Activated CD4-positive, alpha-beta T cell treated with anti-CD3 and anti-CD28 coated beads for 24 hours (primary cell): ENCODE data around the gene CDKAL1.
"Not testable (repeated sequence)": the region's sequence is repeated elsewhere in the genome, so short reads cannot be mapped to it uniquely, and the experiment has no call there.

Experiments used
- DNase-seq, 2 donors: peaks; one replicate each; pipeline ENCODE4 v3.0.0-alpha.2; 2020; ENCODE audit warnings: low read depth in 2 of 2

The CDKAL1 gene

DNA sequence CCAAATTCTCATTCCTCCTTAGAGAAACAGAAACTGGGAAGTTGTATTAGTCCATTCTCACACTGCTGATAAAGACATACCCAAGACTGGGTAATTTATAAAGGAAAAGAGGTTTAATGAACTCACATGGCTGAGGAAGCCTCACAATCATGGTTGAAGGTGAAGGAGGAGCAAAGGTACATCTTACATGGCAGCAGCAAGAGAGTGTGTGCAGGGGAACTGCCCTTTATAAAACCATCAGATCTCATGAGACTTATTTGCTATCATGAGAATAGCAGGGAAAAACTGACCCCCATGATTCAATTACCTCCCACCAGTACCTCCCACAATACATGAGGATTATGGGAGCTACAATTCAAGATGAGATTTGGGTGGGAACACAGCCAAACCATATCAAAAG, 720.2 kb downstream of the CDKAL1 start:
- not testable (repeated sequence) for DNase-seq

DNA sequence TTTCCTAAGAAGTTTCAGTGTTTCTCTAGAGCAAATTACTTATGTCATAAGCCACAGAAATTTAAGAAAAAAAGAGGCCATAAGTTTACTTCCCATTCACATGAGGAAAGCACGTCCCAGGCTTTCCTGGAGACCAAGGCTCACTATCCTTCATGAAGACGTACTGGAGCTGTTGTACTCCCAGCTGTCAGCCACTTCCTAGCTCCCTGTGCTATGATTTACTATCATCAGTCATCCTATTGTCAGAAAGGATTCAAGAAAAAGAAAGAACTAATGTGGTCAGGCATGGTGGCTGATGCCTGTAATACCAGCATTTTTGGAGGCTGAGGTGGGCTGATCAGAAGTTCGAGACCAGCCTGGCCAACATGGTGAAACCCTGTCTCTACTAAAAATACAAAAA, 721.9 kb downstream of the CDKAL1 start:
- no peak for DNase-seq

DNA sequence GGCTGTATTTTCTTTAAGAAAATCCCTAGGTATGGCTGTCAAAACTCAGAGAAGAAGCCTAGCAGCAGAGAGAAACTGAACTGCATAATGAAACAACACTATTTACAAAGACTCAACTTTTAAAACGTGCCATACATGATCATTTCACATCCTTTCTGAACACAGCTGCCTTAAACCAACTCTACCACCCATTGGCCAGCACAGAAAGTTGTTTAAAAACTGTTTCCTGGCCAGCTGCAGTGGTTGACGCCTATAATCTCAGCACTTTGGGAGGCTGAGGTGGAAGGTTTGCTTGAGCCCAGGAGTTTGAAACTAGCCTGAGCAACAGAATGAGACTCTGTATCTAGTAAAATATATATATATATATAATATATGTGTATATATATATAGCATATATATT, 722.9 kb downstream of the CDKAL1 start:
- no peak for DNase-seq

DNA sequence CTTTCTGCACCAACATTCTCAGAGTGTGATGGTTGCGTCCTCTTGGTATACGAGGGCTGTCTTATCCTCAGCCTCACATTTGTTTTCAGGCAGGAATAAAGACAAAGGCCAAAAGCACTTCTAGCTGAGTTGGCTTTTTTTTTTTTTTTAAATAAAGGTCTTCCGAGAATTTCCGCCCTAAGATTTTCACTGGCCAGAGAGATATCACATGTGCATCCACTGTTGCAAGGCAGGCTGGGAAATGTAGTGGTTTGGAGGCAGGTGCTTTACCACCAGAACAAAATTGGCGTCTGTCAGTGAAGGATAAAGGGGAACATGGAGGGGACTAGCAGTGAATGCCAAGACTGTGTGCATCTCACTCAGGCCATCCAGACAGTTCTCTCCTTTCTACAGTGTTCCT, 724.4 kb downstream of the CDKAL1 start:
- no peak for DNase-seq

DNA sequence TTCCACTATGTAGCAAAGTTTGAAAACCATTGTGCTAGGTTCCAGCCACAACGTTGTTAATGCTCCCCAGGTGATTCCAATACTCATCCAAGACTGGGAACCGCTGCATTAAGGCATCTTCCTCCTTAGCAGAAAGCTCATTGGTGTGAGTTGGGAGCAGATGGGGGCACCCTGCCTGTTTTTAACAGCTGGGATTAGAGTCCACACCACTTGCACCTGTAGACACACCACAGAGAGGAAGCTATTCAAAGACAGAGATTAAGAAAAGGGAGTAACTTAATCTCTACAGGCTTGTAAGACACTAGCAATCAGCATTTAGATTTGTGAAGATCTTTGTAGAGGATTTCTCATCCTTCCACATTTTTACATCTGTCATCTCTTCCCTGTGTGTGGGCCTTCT, 725.4 kb downstream of the CDKAL1 start:
- no peak for DNase-seq

DNA sequence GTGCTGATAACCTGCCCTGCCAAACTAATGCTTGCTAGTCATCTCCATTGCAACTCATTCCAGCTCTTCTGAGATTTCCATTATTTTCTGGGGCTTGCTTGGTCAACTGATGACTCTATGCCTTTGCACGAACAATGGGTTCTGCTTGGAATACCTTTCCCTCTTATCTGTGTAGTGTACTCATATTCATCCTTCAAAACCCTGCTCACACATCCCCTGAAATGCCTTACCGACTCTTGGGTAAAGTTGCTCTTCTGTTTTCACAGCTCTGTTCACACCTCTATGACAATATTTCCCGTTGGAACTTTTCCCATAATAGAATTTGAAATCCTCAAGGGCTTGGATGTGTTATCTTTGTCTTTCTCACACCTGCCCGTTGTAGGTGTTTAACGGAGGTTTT, 728.2 kb downstream of the CDKAL1 start:
- DNase-seq, result no peak

DNA sequence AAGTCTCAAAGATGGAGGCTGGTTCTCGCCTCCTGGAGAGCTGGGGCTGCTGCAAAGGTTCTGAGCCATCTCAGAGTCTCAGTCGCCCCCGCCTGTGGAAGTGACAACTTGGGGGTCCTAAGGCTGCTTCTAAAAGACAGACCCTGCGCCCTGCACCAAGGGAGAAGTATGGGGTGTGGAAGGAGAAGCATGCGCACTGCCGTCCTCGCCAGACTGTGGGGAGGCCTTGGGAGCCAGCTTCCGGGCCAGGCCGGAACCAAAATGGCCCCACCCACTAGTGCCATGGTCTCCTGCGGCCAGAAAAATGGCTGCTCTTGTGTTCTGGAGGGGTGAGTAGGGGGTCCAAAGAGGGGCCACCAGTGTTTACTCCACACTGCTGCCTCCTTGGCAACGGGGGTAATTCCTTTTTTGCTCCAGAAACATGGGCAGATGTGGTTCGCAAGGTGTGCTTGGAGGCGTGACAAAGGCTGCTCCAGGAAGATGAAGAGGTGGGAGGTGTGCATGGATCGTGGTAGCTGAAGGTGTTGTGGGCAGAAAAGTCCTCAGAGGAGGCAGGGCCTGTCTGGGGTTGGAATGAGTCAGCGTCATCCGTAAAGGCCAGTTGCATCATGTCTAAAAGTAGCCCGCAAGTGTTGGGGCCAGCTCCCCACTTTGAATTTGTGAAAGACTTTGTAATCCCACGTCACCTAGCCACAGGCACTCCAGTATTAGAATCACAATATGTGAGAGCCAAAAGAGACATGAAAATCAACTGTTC, 729.5 kb downstream of the CDKAL1 start:
- DNase-seq, result no peak

DNA sequence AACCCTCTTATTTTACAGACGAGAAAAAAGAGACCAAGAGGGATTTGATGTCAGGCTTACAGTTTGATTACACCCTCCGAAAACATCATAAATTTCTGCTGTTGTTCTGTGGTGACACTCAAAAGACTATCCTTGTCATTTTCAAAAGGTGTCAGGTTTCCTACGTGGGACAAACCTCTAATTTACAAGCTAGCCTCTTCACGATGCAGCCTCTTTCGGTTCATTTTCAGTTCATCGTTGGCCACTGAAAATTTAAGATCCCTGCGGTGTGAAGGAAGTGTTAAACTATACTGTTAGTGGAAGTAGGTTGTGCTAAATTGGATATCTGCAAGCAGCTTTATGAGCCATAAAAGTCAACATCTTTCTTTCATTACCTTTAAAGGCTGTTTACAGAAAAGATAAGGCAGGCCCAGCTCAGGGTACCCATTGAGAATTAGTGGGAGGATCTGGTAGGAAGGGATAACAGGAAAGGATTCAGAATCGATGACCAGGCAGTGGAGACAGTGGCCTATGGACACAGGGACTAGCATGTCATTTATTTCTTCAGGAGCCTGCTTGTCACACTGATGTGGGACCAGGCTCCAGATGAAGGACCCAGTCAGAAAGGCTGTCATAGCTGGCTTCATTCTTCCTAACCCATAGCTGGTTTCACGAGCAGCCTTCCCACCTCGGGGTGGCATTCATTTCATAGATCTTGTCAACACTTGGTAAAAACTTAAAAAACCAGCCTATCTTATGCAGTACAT, 730.2 kb downstream of the CDKAL1 start:
- DNase-seq, result no peak

DNA sequence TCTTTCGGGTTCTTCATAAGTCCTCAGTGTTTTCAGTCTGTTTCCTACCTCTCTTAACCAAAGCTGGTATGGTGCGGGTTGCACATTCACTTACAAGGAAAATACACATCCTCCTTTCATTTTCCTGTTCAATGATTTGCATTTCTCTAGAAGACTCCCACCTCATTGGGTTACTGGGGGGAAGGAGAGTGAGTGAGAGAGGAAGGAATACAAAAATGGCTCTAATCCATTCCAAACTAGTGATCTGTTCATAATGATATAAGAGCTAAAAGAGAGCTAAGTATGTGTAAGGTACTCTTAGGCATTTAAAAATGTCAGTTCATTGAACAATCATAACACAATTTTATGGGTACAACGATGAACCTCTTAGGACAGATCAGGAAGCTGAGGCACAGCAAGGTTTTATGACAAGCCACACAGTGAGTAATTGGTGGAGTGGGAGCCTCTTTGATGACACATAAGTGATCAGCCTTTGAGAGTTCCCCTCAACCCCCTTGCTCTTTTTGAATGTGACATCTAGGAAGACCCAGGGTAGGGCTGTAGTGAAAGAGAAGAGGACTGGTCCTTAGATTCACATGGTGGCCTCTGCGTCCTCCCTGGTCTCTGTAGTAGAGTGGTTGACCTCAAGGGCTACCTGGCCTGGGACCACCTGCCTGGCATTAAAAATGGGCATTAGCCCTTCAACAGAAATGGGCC, 730.9 kb downstream of the CDKAL1 start:
- DNase-seq, result no peak

DNA sequence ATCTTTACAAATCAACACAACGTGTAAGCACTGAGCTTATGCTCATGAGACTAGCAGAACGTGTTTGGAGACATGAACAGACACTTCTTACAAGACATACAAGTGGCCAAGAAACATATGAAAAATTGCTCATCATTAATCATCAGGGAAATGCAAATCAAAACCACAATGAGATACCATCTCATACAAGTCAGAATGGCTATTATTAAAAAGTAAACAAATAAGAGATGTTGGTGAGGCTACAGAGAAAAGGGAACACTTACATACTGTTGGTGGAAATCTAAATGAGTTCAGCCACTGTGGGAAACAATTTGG, 731.4 kb downstream of the CDKAL1 start:
- no peak for DNase-seq

DNA sequence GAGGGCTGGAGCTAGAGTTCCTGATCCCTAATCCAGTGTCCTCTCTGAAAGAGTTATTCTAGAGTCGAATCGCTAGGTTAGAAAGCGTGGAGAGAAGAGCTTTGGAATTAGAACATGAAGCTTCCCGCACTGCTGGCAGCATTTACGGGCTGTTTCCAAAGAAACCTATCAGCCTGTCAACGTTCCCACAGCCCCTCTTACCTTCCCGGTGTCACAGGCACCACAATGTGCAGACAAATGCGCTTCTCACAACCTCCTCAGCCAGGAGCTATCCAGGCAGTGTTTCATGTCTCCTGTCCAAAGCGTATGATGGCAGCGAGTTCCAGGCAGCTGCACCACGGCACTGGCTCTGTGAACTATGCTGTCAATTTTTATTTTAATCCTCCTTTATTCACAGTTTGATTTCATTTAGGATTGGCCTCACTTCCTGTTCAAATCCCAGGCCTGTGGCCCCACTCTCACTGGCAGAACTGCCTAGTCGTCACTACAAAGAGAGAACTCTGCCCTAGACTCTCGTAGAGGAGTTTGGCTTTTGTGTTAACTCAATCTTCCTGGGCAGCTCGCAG, 736.5 kb downstream of the CDKAL1 start:
- DNase-seq, result no peak

DNA sequence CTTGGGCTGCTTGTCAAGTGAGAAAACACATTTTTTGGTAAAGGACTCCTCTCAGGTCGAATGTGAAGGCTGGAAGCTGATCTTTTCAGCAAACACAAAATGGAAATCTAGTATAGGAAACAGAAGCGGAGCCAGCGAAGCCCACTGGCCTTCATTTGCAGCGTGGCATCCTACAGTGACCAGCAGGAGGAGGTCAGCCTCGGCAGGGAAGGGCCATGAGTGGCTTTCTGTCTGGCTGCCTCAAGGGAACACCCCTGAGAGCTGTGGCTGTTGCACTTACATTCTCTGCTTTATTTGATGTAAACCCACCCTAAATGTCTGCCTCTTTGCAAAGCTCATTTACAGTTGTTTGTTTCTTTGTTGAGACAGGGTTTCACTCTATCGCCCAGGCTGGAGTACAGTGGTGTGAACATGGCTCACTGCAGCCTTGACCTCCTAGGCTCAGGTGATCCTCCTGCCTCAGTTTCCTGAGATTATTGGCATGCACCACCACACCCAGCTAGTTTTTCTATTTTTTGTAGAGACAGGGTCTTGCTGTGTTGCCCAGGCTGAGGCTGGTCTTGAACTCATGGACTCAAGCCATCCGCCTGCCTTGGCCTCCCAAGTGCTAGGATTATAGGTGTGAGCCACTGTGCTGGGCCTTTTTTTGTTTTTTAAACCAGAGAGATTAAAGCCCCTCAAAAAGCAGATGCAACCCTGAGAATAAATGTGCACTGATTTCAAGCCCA, 737.3 kb downstream of the CDKAL1 start:
- no peak for DNase-seq

DNA sequence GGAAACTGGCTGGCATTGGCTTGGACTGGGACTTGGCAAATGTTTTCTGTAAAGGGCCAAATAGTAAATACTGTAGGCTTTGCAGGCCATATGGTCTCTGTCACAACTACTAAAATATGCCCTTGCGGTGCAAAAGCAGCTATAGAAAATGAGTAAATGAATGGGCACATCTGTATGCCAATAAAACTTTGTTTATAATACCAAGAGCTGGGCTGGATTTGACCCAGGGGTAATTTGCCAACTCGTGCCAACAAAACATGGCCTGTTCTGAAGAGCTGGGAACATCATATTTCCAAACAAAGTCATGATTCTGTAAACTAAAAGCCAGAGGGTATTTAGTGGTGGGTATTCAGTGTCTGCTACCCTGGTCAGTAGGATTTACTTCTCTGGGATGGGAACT, 739.2 kb downstream of the CDKAL1 start:
- DNase-seq, result no peak

DNA sequence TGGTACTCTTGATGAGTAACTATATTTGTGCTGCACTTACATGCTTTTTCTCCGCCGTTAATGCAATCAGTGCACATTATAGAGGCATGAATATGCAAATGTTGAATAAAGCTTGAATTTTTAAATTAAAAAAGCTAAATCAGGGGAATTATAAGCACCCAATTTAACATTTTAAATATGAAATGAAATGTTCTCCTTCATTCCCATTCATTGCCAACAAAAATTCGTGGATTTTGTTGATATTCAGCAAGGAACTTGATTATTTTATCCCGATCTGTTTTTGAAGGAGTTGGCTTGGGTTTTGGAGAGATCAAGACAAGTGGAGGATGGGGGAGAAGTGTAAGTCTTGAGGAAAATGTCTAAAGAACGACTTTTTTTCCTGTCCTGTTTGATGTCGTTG, 740.6 kb downstream of the CDKAL1 start:
- no peak for DNase-seq

DNA sequence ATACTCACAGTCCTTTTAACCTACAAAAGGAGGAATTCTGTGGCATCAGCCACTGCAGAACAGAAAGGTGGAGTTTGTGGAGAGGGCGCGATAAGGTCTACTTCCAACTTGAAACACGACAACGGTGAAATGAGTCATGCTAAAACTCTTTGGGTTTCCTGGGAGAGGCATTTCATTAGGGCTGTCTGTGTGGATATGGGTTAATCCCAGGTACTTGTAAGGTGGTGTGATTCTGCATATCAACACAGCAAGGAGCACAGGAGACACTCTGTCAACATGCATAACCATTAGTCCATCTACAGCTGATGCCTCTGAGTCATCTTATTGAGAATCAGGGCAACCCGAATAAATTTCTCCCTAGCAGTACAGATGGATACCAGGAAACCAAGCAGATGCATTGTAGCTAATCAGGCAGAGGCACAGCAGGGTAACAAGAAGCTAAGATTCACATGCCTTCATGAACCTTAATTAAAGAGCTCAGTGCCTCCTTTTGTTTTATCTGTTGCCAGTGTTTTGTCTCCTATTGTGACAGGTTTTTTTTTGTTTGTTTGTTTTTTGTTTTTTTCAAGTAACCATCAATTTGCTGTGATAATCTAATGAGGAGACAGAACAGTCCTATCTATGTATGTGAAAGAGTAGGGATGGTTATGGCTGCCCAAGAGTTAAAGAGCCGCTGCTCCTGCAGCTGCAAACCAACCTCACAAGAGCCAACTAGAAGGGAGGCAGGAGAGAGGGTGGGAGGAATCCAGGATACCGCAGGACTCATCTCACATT, 743.5 kb downstream of the CDKAL1 start:
- DNase-seq, result no peak

DNA sequence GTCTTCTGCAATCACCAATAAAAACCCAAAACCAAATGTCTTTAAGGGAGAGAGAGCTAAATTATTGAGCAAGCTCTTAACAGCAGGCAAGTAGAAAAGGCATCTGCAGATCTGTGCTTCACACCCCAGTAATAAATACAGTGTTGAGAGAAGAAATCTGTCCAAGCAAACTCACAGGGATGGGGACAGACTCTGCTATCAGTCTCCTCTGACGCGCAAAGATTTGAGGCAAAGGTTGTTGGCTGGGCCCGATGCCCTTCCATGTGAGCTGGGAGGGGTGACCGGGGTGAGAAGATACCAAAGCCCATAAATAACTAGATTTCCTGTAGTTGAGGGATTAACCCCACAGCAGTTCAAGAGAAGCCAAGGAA, 744.1 kb downstream of the CDKAL1 start:
- DNase-seq, result no peak

DNA sequence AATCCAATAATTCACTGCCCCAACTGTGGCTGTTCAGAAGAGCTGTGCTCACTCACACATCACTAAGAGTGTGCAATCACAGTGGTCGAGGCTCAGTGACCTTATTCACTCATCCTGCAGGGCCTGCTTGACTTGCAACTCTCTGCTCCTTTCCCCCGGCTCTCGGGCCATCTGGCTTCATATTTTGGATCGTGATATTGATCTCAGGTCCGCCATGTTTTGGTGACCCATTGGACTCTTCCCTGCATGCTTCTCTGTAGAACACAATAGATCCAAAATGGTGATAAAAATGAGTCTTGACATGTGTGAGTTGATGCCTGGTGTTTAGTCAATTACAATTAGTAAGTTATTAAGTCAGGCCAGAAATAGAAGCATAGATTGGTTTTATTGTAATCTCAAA, 745.4 kb downstream of the CDKAL1 start:
- DNase-seq, result no peak

DNA sequence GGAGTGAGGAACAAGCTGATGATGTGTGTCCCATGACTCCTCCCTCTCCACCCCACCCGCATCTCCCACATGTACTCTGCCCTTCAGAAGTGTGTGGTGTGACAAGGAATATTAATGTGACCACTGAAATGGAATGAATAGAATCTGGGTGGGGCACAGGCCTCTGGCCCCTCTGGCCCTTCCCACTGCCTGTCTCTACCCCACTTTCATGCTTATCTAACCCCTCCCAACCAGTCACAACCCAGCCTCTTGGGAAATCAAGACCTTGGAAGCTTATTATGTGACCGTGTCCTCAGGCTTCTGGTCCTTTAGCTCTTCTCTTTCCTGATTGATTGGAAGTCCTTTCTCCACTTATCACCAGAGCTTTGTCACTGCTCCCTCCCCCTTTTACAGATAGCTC, 747.1 kb downstream of the CDKAL1 start:
- no peak for DNase-seq
